Activated CD4-positive, alpha-beta T cell treated with anti-CD3 and anti-CD28 coated beads for 36 hours (primary cell): ENCODE data around the gene SYNDIG1. TPM values are rescaled to one million over a fixed set of nuclear protein-coding genes. Genes with fewer than 3 reads are reported as not detected.

Source experiments
- ATAC-seq: fragments of 200-7000 bp; cut with Tn5 transposase; one replicate; pipeline ENCODE4 v1.10.0; 2021; ENCODE audit warnings: mild to moderate bottlenecking, moderate library complexity
- CTCF ChIA-PET: fragments of 350-600 bp; sonication (Branson Sonifier 250); formaldehyde crosslinking; loops from one replicate; lab custom pipeline; 2021; ENCODE audit warnings: antibody characterized with exemption; lab: Charles Lee
- POLR2A ChIA-PET: fragments of 350-600 bp; sonication (Branson Sonifier 250); formaldehyde crosslinking; loops from one replicate; lab custom pipeline; 2021; ENCODE audit warnings: antibody characterized with exemption, inconsistent platforms; lab: Charles Lee
- DNase-seq: peaks from one replicate; pipeline ENCODE4 v3.0.0-alpha.2; 2020
- H3K27ac Mint-ChIP-seq: one replicate; pipeline ENCODE4 v1.8.0; 2021; ENCODE audit warnings: mixed read lengths
- H3K27me3 Mint-ChIP-seq: one replicate; pipeline ENCODE4 v1.8.0; 2021; ENCODE audit warnings: mixed read lengths
- H3K36me3 Mint-ChIP-seq: one replicate; pipeline ENCODE4 v1.8.0; 2021; ENCODE audit warnings: low read depth, mixed read lengths
- H3K4me1 Mint-ChIP-seq: one replicate; pipeline ENCODE4 v1.8.0; 2021; ENCODE audit warnings: mixed read lengths
- H3K4me3 Mint-ChIP-seq: one replicate; pipeline ENCODE4 v1.8.0; 2021; ENCODE audit warnings: mild to moderate bottlenecking, moderate library complexity, mixed read lengths
- H3K9me3 Mint-ChIP-seq: one replicate; pipeline ENCODE4 v1.8.0; 2021; ENCODE audit warnings: low read depth, mixed read lengths
- intact Hi-C, 2 experiments: fragments of 100-400 bp; cut with DNase I in 1 of 2; cut with micrococcal nuclease in 1 of 2; formaldehyde crosslinking; loops; one replicate each; pipeline versions ENCODE4 v1.14.2 to v1.15.1; 2022 to 2024; cut with DNase I, micrococcal nuclease
- total RNA-seq, 2 experiments: library from RNA; stranded (reverse); gene quantifications; one replicate each; pipeline ENCODE4 v1.2.3, GENCODE V29; 2021

Gene SYNDIG1
- total RNA-seq, 2 experiments from 2014 or later = not detected

DNA sequence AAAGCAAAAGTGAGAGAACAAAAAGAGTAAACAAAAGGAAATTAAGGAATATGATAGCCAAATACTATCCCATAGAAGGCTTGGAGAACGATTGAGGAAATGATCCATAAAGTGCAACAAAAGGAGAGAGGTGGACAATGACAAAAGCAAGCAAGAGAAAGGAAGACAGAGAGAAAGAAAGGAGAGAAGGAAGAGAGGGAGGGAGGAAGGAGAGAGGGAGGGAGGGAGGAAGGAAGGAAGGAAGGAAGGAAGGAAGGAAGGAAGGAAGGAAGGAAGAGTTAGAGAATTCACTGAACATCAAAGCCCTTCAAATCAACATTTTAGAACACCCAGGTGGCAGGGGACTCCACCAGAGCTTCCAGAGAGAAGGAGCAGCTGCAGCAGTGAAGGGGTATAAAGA lies 185.0 kb downstream of the SYNDIG1 start:
- no peak overlapping the region for H3K4me3 Mint-ChIP-seq
- H3K9me3 Mint-ChIP-seq = no peaks in the 10 kb centered on the region
- POLR2A ChIA-PET = no interaction called here
- no peak overlapping the region for H3K27ac Mint-ChIP-seq
- no peaks in the 10 kb centered on the region for H3K36me3 Mint-ChIP-seq
- CTCF ChIA-PET = no interaction called here
- H3K4me1 Mint-ChIP-seq = no peaks in the 10 kb centered on the region
- no peak for DNase-seq
- no peak for ATAC-seq
- intact Hi-C loops = no loop called here
- no peaks in the 10 kb centered on the region for H3K27me3 Mint-ChIP-seq

DNA sequence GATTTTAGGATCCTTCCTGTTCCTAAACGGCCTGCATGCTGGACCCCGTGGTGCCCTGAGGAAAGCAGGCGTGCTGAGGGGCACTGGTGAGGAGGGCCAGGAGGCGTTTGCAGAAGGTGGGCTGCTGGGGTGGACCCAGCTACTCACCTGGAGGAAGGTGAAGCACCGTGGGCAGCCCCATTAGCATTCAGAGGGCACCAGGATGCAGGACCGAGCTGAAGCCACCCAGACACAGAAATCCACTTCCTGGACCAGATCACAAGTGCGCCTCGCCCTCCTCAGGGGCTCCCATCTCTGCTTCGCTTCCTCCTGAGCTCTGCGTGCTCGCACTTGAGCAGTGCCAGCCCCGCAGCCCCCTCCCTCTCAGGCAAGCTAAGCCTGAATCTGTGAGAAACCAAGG lies 187.0 kb downstream of the SYNDIG1 start:
- ChIA-PET POLR2A (no interaction called here), CTCF (no interaction called here)
- H3K4me1 Mint-ChIP-seq = no peaks in the 10 kb centered on the region
- no peaks in the 10 kb centered on the region for H3K27me3 Mint-ChIP-seq
- no peak overlapping the region for H3K27ac Mint-ChIP-seq
- H3K9me3 Mint-ChIP-seq = no peaks in the 10 kb centered on the region
- H3K4me3 Mint-ChIP-seq = no peak overlapping the region
- no peak for DNase-seq
- H3K36me3 Mint-ChIP-seq = no peaks in the 10 kb centered on the region
- no peak for ATAC-seq
- intact Hi-C loops = no loop called here

DNA sequence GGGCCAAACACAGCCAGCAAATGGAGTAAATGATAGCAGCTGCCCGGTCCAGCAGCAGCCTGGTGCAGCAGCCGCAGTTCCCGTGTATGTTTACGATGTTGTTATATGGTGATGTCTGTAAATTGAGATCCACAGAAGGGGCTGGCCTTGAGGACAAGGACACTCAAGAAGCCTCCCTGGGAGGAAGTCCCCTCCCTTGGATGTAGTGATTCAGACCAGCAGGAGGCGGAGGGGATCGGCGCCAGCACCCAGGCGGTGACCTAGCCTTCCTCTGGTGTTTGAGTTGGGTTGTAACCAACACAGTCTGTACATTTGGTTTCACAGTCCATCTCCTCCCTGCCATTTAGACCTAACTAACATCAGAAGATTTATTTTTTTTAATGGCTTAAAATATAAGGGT lies 187.8 kb downstream of the SYNDIG1 start:
- CTCF ChIA-PET = no interaction called here
- DNase-seq (no peak), ATAC-seq (no peak)
- Mint-ChIP-seq H3K36me3 (no peaks in the 10 kb centered on the region), H3K27me3 (no peaks in the 10 kb centered on the region), H3K4me1 (no peaks in the 10 kb centered on the region), H3K4me3 (no peak overlapping the region), H3K9me3 (no peaks in the 10 kb centered on the region), H3K27ac (no peak overlapping the region)
- intact Hi-C loops = no loop called here
- POLR2A ChIA-PET = no interaction called here

DNA sequence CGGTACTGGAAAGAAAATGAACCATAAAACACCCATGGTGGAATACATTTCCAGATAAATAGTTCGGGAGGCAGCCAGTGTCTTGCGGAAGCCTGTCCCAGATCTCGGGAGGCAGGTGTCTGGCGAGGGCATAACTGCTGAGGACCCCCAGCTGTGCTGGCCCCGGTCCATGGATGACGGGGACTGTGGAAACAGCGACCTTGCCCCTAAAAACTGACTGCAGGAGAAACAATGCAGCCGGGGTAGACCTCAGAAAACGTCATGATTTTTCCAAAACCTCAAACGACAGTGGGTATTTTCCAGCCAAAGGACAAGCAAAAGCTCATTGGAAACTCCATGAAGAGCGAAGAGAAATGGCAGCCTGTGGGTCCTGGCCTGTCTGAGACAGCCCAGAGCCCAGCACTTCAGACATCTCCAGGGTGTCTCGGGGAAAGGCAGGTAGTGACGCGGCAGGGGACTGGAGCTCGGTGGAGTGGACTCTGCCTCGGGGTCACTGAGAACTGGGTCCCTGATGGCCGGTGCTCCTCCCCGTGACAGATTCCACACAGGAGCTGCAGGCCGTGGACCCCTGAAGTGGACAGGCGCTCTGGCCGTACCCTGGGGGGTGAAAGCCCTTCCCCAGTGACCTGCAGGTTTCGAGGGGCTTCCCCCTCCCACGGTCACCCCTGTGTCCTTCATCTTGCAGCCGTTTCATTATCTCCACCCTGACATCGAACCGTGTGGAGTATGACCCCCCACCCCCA lies 188.6 kb downstream of the SYNDIG1 start:
- H3K9me3 Mint-ChIP-seq = no peaks in the 10 kb centered on the region
- no peaks in the 10 kb centered on the region for H3K27me3 Mint-ChIP-seq
- ChIA-PET CTCF (no interaction called here), POLR2A (no interaction called here)
- no peak overlapping the region for H3K4me3 Mint-ChIP-seq
- H3K36me3 Mint-ChIP-seq = no peaks in the 10 kb centered on the region
- H3K27ac Mint-ChIP-seq = no peak overlapping the region
- no peaks in the 10 kb centered on the region for H3K4me1 Mint-ChIP-seq
- DNase-seq = no peak
- no peak for ATAC-seq
- intact Hi-C loops = no loop called here

DNA sequence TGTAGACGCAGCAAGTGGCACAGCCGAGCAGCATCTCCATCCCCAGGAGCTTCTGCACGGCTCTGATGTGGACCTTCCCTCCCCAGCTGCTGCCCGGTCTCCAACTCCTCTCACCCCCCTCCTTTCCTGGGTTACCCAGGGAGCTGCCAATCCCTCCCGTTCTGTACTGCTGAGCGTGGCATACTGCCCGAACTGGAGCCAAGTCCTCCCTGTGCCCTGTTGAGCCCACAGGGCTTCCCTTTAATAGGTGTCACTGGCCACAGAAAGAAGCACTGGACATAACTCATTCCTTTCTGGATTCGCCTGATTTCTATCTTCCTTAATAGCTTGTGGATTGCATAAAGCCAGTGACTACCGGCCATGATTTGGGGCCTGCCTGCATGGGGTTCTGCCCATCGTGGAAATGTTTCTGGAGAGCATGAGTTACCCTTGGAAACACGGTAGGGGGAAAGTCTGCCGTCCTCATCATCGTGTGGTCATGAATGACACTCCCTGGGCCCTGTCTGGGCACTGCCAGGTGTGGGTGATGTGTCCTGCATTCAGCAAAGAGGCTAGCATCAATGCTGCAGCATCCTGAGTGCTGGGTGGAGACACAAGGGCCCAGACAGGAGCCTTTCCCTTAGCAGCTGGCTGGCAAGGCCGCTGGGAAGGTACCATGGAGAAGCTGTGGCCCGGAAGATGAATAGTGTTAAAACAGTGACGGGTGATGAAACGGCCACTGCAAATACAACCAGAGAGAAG lies 189.7 kb downstream of the SYNDIG1 start:
- Mint-ChIP-seq H3K9me3 (no peaks in the 10 kb centered on the region), H3K4me3 (no peak overlapping the region), H3K27me3 (no peaks in the 10 kb centered on the region), H3K4me1 (no peaks in the 10 kb centered on the region), H3K36me3 (no peaks in the 10 kb centered on the region), H3K27ac (no peak overlapping the region)
- intact Hi-C loops = no loop called here
- ATAC-seq (no peak), DNase-seq (no peak)
- POLR2A ChIA-PET = no interaction called here
- CTCF ChIA-PET = no interaction called here

DNA sequence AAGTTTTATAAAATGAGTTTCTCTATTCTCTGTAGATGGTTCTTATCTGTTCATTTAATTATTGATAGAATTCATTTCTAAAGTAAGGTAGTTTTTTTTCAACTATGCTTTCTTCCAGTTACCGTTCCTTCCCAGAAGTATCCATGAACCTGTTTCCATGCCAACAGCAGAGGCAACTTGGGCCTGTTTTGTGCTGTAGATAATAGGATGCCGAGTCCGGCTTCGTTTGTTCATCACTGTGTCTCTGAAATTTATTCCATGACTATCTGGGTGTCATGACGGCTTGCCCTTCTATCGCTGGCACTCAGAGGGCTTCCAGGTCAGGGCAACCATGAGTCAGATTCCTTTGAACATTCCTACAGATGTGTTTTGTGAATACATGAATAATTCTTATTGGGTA lies 190.4 kb downstream of the SYNDIG1 start:
- no peak for DNase-seq
- Mint-ChIP-seq H3K4me3 (no peak overlapping the region), H3K9me3 (no peaks in the 10 kb centered on the region), H3K4me1 (no peaks in the 10 kb centered on the region), H3K27me3 (no peaks in the 10 kb centered on the region), H3K36me3 (no peaks in the 10 kb centered on the region), H3K27ac (no peak overlapping the region)
- ATAC-seq = no peak
- ChIA-PET POLR2A (no interaction called here), CTCF (no interaction called here)
- intact Hi-C loops = loop anchor here in 1 of 2 experiments (10.0 kb wide), 2 partner anchors 55 to 145 kb away; no protein-coding TSS in a partner anchor

DNA sequence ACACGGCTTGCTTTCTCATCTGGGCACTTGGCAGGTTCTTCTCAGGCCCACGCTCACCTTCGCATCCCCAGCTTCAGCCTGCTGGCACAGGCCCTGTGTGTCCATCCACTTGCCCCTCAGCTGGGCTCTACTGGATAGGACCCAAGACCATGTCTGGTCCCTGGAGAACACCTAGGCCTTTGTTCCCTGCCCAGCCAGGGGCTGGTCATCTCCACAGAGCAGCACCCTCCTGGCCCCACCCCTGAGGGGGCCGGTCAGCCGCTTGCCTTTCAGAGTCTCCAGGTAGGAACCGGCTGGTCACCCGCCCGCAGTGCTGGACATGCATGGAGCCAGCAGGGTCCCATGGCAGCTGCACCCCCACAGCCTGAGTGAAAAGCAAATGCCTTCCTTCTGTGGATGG lies 191.2 kb downstream of the SYNDIG1 start:
- Mint-ChIP-seq H3K4me1 (no peaks in the 10 kb centered on the region), H3K36me3 (no peaks in the 10 kb centered on the region), H3K4me3 (no peak overlapping the region), H3K27me3 (no peaks in the 10 kb centered on the region), H3K27ac (no peak overlapping the region), H3K9me3 (no peaks in the 10 kb centered on the region)
- intact Hi-C loops = loop anchor here in 1 of 2 experiments (10.0 kb wide), 2 partner anchors 54 to 144 kb away; no protein-coding TSS in a partner anchor
- ATAC-seq (no peak), DNase-seq (no peak)
- CTCF ChIA-PET = no interaction called here
- POLR2A ChIA-PET = no interaction called here

DNA sequence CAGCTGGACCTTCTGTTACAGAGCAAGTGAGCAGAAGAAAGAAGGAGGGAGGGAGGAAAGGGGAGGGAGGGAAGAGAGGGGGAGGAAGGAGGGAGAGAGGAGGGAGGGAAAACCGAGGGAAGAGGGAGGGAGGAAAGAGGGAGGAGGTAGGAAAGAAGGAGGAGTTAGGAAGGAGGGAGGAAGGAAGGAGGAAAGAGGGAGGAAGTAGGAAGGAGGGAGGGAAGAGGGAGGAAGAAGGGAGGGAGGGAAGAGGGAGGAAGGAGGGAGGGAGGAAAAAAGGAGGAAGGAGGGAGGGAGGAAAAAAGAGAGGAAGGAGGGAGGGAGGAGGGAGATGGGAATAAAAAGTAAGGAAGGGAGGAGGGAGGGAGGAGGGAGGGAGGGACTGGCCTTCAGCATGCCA lies 191.8 kb downstream of the SYNDIG1 start:
- CTCF ChIA-PET = no interaction called here
- intact Hi-C loops = loop anchor here in 1 of 2 experiments (10.0 kb wide), 2 partner anchors 54 to 144 kb away; no protein-coding TSS in a partner anchor
- Mint-ChIP-seq H3K4me3 (no peak overlapping the region), H3K27ac (no peak overlapping the region), H3K9me3 (no peaks in the 10 kb centered on the region), H3K27me3 (no peaks in the 10 kb centered on the region), H3K36me3 (no peaks in the 10 kb centered on the region), H3K4me1 (no peaks in the 10 kb centered on the region)
- DNase-seq = no peak
- POLR2A ChIA-PET = no interaction called here
- ATAC-seq = no peak

DNA sequence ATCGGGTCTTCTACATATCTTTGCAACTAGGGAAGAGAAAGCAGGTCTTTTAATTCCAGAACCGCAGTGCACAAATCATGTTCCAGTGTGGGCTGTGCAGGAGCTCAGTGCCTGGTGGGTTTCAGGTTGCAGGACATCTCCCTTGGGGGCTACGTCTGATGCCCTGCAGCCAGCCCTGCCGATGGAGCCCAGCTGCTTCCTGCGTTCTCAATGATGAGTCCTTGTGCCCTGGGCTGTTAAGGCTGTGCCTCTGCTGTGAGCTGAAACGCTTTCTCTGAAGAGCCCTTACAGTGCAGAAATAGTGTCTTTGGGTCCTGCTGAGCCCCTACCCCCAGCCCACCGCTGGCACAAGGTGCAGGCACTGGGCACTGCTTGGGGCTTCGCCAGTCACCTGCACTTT lies 192.9 kb downstream of the SYNDIG1 start:
- Mint-ChIP-seq H3K27ac (no peak overlapping the region), H3K4me3 (no peak overlapping the region), H3K27me3 (no peaks in the 10 kb centered on the region), H3K9me3 (no peaks in the 10 kb centered on the region), H3K4me1 (no peaks in the 10 kb centered on the region), H3K36me3 (no peaks in the 10 kb centered on the region)
- ATAC-seq = no peak
- intact Hi-C loops = loop anchor here in 1 of 2 experiments (10.0 kb wide), 2 partner anchors 52 to 142 kb away; no protein-coding TSS in a partner anchor
- DNase-seq = no peak
- ChIA-PET CTCF (no interaction called here), POLR2A (no interaction called here)

DNA sequence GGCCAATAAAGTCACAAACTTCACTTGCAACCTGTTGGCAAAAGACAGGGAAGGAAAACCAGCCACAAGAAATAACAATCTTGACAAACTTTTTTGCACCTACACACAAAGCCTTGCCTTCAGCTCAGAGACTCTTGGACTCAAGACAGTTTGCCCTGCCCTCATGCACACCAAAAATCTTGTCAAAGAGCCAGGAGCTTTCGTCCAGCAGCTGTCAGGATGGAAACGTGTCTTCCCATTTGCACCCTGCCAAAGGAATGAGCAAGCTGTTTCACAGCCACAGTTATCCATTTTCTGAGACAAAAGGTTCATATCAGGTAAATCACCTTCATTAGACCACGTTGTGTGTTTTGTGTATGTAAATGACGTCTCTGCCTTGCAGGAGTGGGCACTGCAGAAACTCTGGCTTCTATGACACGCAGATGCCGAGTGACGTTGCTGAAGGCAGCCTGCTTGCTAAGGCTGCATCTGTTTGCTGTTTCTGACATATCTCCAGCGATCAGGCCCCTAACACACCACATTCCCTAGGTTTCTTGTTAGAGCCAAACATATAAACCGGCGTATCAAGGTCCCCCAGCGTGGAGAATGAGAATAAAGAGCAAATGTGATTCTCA lies 193.4 kb downstream of the SYNDIG1 start:
- intact Hi-C loops = loop anchor here in 1 of 2 experiments (10.0 kb wide), 2 partner anchors 52 to 142 kb away; no protein-coding TSS in a partner anchor
- POLR2A ChIA-PET = no interaction called here
- Mint-ChIP-seq H3K27ac (no peak overlapping the region), H3K4me1 (no peaks in the 10 kb centered on the region), H3K4me3 (no peak overlapping the region), H3K9me3 (no peaks in the 10 kb centered on the region), H3K36me3 (no peaks in the 10 kb centered on the region), H3K27me3 (no peaks in the 10 kb centered on the region)
- CTCF ChIA-PET = no interaction called here
- ATAC-seq = no peak
- no peak for DNase-seq

DNA sequence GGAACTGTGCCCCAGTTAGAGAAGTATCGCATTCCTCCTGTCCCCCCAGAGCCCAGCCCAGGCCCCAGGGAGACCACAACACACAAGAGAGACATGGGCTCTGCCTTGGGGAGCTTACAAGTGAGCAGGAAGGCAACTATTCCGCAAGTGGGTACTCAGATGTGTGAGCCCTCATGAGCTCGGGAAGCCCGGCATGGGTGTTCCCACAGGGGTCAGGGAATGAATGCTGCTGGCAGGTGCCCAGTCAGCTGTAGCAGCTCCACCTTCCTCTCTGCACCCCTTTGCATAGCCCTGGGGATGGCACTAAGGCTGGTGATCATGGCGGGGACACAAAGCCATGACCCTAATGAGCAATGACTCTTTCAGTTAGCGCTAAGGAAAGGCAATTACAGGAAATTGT lies 194.1 kb downstream of the SYNDIG1 start:
- Mint-ChIP-seq H3K27me3 (no peaks in the 10 kb centered on the region), H3K27ac (no peak overlapping the region), H3K36me3 (no peaks in the 10 kb centered on the region), H3K4me3 (no peak overlapping the region), H3K9me3 (no peaks in the 10 kb centered on the region), H3K4me1 (no peaks in the 10 kb centered on the region)
- DNase-seq = no peak
- no peak for ATAC-seq
- ChIA-PET POLR2A (no interaction called here), CTCF (no interaction called here)
- intact Hi-C loops = loop anchor here in 1 of 2 experiments (10.0 kb wide), 2 partner anchors 51 to 141 kb away; no protein-coding TSS in a partner anchor
